Endothelial cell of umbilical vein (primary cell): Measurements from ENCODE around the gene WNT9A.

Source experiments
- EZH2 ChIP-seq: IDR thresholded peaks from 2 replicates; pipeline ENCODE4 v1.6.1; 2012; ENCODE audit warnings: borderline replicate concordance, low read depth, mild to moderate bottlenecking, moderate library complexity, low read length, inconsistent platforms; ENCODE audit not compliant: severe bottlenecking
- GATA2 ChIP-seq: IDR thresholded peaks from 2 replicates; pipeline ENCODE4 v1.7.0; 2011; ENCODE audit warnings: low read depth, mild to moderate bottlenecking, moderate library complexity, mixed read lengths, low read length; ENCODE audit not compliant: insufficient read length, insufficient read depth
- JUN ChIP-seq: IDR thresholded peaks from 2 replicates; pipeline ENCODE4 v1.6.1; 2011; ENCODE audit warnings: borderline replicate concordance, low read depth; ENCODE audit not compliant: insufficient read length, insufficient read depth
- POLR2A ChIP-seq: IDR thresholded peaks from 2 replicates; pipeline ENCODE4 v1.6.1; 2012; ENCODE audit warnings: low read depth, mild to moderate bottlenecking, control low read depth, low read length
- POLR2AphosphoS5 ChIP-seq: IDR thresholded peaks from 2 replicates; pipeline ENCODE4 v1.6.1; 2012; ENCODE audit warnings: low read depth, mild to moderate bottlenecking, control low read depth, low read length, moderate library complexity; ENCODE audit not compliant: insufficient read depth
- TF ChIP-seq, protein P1 (sequence below), 2 donors: IDR thresholded peaks; 1 replicate in 1 of 2; 2 replicates in 1 of 2; pipeline ENCODE4 v1.5.1; 2011; ENCODE audit warnings: low read length in 2 of 2, mild to moderate bottlenecking in 2 of 2, moderate library complexity in 2 of 2, control low read depth in 1 of 2, inconsistent platforms in 1 of 2, low read depth in 1 of 2; ENCODE audit not compliant: insufficient read depth in 1 of 2; ENCODE audit errors: extremely low read depth in 1 of 2
- TF ChIP-seq, protein P2 (sequence below): IDR thresholded peaks from 2 replicates; pipeline ENCODE4 v1.6.1; 2011; ENCODE audit not compliant: insufficient read depth, insufficient read length

DNA sequence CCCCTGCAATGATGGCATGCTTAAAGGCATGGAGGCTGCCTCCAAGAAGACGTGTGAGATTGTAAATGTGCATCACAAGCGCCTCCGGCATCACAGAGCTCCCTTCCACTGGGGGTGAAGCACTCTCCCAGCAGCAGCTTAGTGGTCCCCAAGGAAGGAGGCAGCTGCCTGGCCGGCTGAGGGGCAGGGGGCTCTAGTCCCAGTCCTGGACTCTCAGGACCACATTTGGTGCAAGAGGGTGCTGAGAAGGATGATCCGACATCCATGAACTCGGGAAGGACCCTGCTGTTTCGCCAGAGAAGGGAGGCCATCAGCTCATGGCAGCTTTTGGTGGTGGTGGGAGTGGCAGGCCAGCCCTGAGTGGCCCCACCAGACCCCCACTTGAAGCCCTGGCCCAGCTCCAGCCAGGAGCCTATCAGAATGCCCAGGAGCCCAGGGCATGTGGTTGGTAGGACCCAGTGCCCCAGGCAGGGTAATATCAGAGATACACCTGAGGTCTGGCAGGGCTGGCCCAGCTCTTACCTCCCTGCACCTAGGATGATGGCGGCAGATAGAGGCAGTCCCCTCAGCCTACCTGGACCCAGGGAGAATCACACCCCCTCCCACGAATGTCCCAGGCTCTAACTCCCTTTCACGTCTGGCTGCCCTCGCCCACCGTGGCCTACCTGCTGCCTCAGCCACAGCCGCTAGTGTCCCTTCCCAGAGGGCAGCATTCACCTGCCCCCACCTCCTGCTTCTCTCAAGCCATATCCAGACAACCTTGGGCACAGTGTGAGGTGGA is 2.4 kb upstream of the WNT9A start:
- TF ChIP-seq, protein P1, sequence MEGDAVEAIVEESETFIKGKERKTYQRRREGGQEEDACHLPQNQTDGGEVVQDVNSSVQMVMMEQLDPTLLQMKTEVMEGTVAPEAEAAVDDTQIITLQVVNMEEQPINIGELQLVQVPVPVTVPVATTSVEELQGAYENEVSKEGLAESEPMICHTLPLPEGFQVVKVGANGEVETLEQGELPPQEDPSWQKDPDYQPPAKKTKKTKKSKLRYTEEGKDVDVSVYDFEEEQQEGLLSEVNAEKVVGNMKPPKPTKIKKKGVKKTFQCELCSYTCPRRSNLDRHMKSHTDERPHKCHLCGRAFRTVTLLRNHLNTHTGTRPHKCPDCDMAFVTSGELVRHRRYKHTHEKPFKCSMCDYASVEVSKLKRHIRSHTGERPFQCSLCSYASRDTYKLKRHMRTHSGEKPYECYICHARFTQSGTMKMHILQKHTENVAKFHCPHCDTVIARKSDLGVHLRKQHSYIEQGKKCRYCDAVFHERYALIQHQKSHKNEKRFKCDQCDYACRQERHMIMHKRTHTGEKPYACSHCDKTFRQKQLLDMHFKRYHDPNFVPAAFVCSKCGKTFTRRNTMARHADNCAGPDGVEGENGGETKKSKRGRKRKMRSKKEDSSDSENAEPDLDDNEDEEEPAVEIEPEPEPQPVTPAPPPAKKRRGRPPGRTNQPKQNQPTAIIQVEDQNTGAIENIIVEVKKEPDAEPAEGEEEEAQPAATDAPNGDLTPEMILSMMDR (IDR thresholded peaks at IDR 0.05; ENCODE audit: extremely low read depth in 1 of 2, insufficient read depth in 1 of 2, low read depth in 1 of 2, low read length in 2 of 2) = no peak
- TF ChIP-seq JUN = no peak
- TF ChIP-seq EZH2 = no peak
- TF ChIP-seq POLR2A = no peak
- TF ChIP-seq, protein P2, sequence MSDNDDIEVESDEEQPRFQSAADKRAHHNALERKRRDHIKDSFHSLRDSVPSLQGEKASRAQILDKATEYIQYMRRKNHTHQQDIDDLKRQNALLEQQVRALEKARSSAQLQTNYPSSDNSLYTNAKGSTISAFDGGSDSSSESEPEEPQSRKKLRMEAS = no peak
- TF ChIP-seq GATA2 = no peak
- TF ChIP-seq POLR2AphosphoS5 = no peak
